Thoracic aorta (tissue), 2 donors: Measurements from ENCODE around the gene CLN6. TPM values are rescaled to one million over a fixed set of nuclear protein-coding genes. Genes with fewer than 3 reads are reported as not detected.

Experiments used
- ATAC-seq: fragments of 150-250 bp; one replicate; pipeline ENCODE4 v1.8.0; 2017; ENCODE audit warnings: low read depth; ENCODE audit not compliant: insufficient number of reproducible peaks, low FRiP score
- DNase-seq: peaks from one replicate; pipeline ENCODE4 v3.0.0-alpha.2; 2020; ENCODE audit warnings: low spot score
- H3K27ac ChIP-seq, 2 donors: fragments of 200-600 bp; sonication (generic); 1 replicate in 1 of 2; 2 replicates in 1 of 2; pipeline ENCODE4 v1.5.1; 2016; ENCODE audit warnings: mild to moderate bottlenecking in 2 of 2, moderate library complexity in 2 of 2
- H3K27me3 ChIP-seq: fragments of 200-600 bp; sonication (generic); replicated peaks from 2 replicates; pipeline ENCODE4 v1.6.0; 2016; ENCODE audit warnings: mild to moderate bottlenecking; ENCODE audit not compliant: insufficient read depth
- H3K36me3 ChIP-seq: fragments of 200-600 bp; sonication (generic); one replicate; pipeline ENCODE4 v1.5.1; 2016
- H3K4me1 ChIP-seq, 2 donors: fragments of 200-600 bp; sonication (generic); 1 replicate in 1 of 2; 2 replicates in 1 of 2; pipeline versions ENCODE4 v1.5.1 to v1.6.0; 2016; ENCODE audit warnings: low read depth in 2 of 2, mild to moderate bottlenecking in 1 of 2; ENCODE audit not compliant: control insufficient read depth in 1 of 2
- H3K4me3 ChIP-seq: fragments of 200-600 bp; sonication (generic); 2 replicates; pipeline ENCODE4 v1.5.1; 2016; ENCODE audit warnings: mild to moderate bottlenecking
- H3K9me3 ChIP-seq: fragments of 200-600 bp; sonication (generic); 2 replicates; pipeline ENCODE4 v1.5.1; 2016
- CTCF ChIP-seq: fragments of 200-600 bp; sonication (generic); IDR thresholded peaks from one replicate; pipeline ENCODE4 v1.5.1; 2019; ENCODE audit warnings: antibody characterized with exemption
- total RNA-seq, 2 donors: library from RNA; depleted of rRNA; stranded (reverse); fragments of >200 nt; gene quantifications; one replicate each; pipeline versions ENCODE4 v1.1.0 to v1.2.3, GENCODE V29; 2016

Gene CLN6
- total RNA-seq, 2 donors from 2014 or later: 18.5 to 22.9 TPM

- DNase-seq (no peak), ATAC-seq (no peak)
- TF ChIP-seq CTCF: no peak
- Histone ChIP-seq H3K36me3 (peaks cover 25% of the 10 kb centered on the region), H3K4me3 (no peak overlapping the region), H3K27ac (no peak overlapping the region), H3K9me3 (no peaks in the 10 kb centered on the region), H3K4me1 (peaks cover 21 to 29% of the 10 kb centered on the region in 2 donors), H3K27me3 (no peaks in the 10 kb centered on the region)
Observed at GRCh38 chr15:68184616-68185480, 44.7 kb downstream of the CLN6 start.

GRCh38 chr15:68183616-68184315 is 45.8 kb downstream of the CLN6 start:
- Histone ChIP-seq H3K36me3 (peaks cover 25% of the 10 kb centered on the region), H3K9me3 (no peaks in the 10 kb centered on the region), H3K4me1 (peaks cover 22 to 24% of the 10 kb centered on the region in 2 donors), H3K27ac (no peak overlapping the region), H3K27me3 (no peaks in the 10 kb centered on the region), H3K4me3 (no peak overlapping the region)
- no peak for ATAC-seq
- no peak for TF ChIP-seq CTCF
- no peak for DNase-seq

GRCh38 chr15:68177742-68178141 is 51.8 kb downstream of the CLN6 start:
- H3K27ac ChIP-seq: peak overlapping the region in 1 of 2 donors; percentile 52
- peak; percentile 65 for ATAC-seq
- H3K36me3 ChIP-seq: peaks cover 12% of the 10 kb centered on the region

GRCh38 chr15:68176601-68177000 is 52.9 kb downstream of the CLN6 start:
- Histone ChIP-seq H3K27me3 (no peaks in the 10 kb centered on the region), H3K27ac (peak overlapping the region in 1 of 2 donors; percentile 52), H3K9me3 (no peaks in the 10 kb centered on the region), H3K4me1 (peaks cover 16 to 24% of the 10 kb centered on the region in 2 donors), H3K4me3 (no peak overlapping the region), H3K36me3 (peaks cover 12% of the 10 kb centered on the region)
- DNase-seq (no peak), ATAC-seq (no peak)
- TF ChIP-seq CTCF: no peak

More at GRCh38 chr15:68177742-68178141, 51.8 kb downstream of the CLN6 start:
- no peak for TF ChIP-seq CTCF
- peaks cover 16 to 24% of the 10 kb centered on the region in 2 donors for H3K4me1 ChIP-seq
- no peaks in the 10 kb centered on the region for H3K9me3 ChIP-seq
- DNase-seq: no peak
- H3K27me3 ChIP-seq: no peaks in the 10 kb centered on the region
- H3K4me3 ChIP-seq: no peak overlapping the region

- DNase-seq: no peak
- ATAC-seq: no peak
Observed at GRCh38 chr15:68175526-68175925, 54.0 kb downstream of the CLN6 start.

More at GRCh38 chr15:68175526-68175925, 54.0 kb downstream of the CLN6 start:
- Histone ChIP-seq H3K27me3 (no peaks in the 10 kb centered on the region), H3K9me3 (no peaks in the 10 kb centered on the region), H3K4me1 (peaks cover 16 to 24% of the 10 kb centered on the region in 2 donors), H3K27ac (no peak overlapping the region), H3K36me3 (peaks cover 6% of the 10 kb centered on the region), H3K4me3 (no peak overlapping the region)
- no peak for TF ChIP-seq CTCF
